Stimulated activated naive B cell treated with anti-CD40 and anti-IgM and Interleukin-4, amounts not matched to agents 10 μg/mL and 1 μg/mL and 100 μg/mL, for 72 hours (primary cell): ENCODE data around the gene CHST11.
A peak's percentile ranks its signal among the peaks of the same experiment; 100 is the strongest.

Experiments used
- ATAC-seq, 2 donors: fragments of 150-1000 bp; cut with Tn5 transposase; replicated peaks; 2 replicates each; pipeline ENCODE4 v1.10.0; 2021; ENCODE audit warnings: moderate library complexity in 1 of 2
- DNase-seq: peaks from one replicate; pipeline ENCODE4 v3.0.0; 2021
- H3K27ac Mint-ChIP-seq: one replicate; pipeline ENCODE4 v1.8.0; 2022; ENCODE audit warnings: mild to moderate bottlenecking, mixed read lengths
- H3K27me3 Mint-ChIP-seq, 2 donors: one replicate each; pipeline ENCODE4 v1.8.0; 2022; ENCODE audit warnings: mixed read lengths in 2 of 2
- H3K36me3 Mint-ChIP-seq, 2 donors: one replicate each; pipeline ENCODE4 v1.8.0; 2022; ENCODE audit warnings: mixed read lengths in 2 of 2, mild to moderate bottlenecking in 1 of 2
- H3K4me1 Mint-ChIP-seq, 2 donors: one replicate each; pipeline ENCODE4 v1.8.0; 2022; ENCODE audit warnings: mixed read lengths in 2 of 2, mild to moderate bottlenecking in 1 of 2
- H3K4me3 Mint-ChIP-seq, 2 donors: one replicate each; pipeline ENCODE4 v1.8.0; 2022; ENCODE audit warnings: mild to moderate bottlenecking in 2 of 2, mixed read lengths in 2 of 2, moderate library complexity in 1 of 2
- H3K9me3 Mint-ChIP-seq, 2 donors: one replicate each; pipeline ENCODE4 v1.8.0; 2022; ENCODE audit warnings: mixed read lengths in 2 of 2, mild to moderate bottlenecking in 1 of 2

The CHST11 gene

GRCh38 chr12:104459368-104459909, 2.7 kb downstream of the CHST11 start:
- H3K9me3 Mint-ChIP-seq: peaks cover 0 to 1% of the 10 kb centered on the region in 2 donors
- no peak for DNase-seq
- H3K27me3 Mint-ChIP-seq: no peaks in the 10 kb centered on the region
- peak overlapping the region; percentile 95 to 99 for H3K4me3 Mint-ChIP-seq
- ATAC-seq: no peak
- peaks cover 26 to 37% of the 10 kb centered on the region in 2 donors for H3K36me3 Mint-ChIP-seq
- H3K27ac Mint-ChIP-seq: peak overlapping the region; percentile 98
- H3K4me1 Mint-ChIP-seq: peaks cover 32 to 70% of the 10 kb centered on the region in 2 donors

GRCh38 chr12:104460041-104460719, 3.4 kb downstream of the CHST11 start:
- DNase-seq: no peak
- peak overlapping the region; percentile 98 for H3K27ac Mint-ChIP-seq
- peak overlapping the region; percentile 95 to 99 for H3K4me3 Mint-ChIP-seq
- peaks cover 0 to 1% of the 10 kb centered on the region in 2 donors for H3K9me3 Mint-ChIP-seq
- peaks cover 34 to 70% of the 10 kb centered on the region in 2 donors for H3K4me1 Mint-ChIP-seq
- no peaks in the 10 kb centered on the region for H3K27me3 Mint-ChIP-seq
- peaks cover 33 to 45% of the 10 kb centered on the region in 2 donors for H3K36me3 Mint-ChIP-seq
- no peak for ATAC-seq

GRCh38 chr12:104460973-104461698, 4.4 kb downstream of the CHST11 start:
- no peaks in the 10 kb centered on the region for H3K27me3 Mint-ChIP-seq
- peaks cover 0 to 1% of the 10 kb centered on the region in 2 donors for H3K9me3 Mint-ChIP-seq
- peaks cover 34 to 49% of the 10 kb centered on the region in 2 donors for H3K36me3 Mint-ChIP-seq
- H3K4me1 Mint-ChIP-seq: peaks cover 31 to 66% of the 10 kb centered on the region in 2 donors
- peak overlapping the region; percentile 57 to 95 for H3K4me3 Mint-ChIP-seq
- H3K27ac Mint-ChIP-seq: peak overlapping the region; percentile 37
- no peak for ATAC-seq
- DNase-seq: no peak

- peak overlapping the region in 1 of 2 donors; percentile 69 for H3K4me3 Mint-ChIP-seq
- H3K27me3 Mint-ChIP-seq: no peaks in the 10 kb centered on the region
- peak overlapping the region; percentile 14 for H3K27ac Mint-ChIP-seq
- no peak for DNase-seq
- no peak for ATAC-seq
- peaks cover 33 to 72% of the 10 kb centered on the region in 2 donors for H3K4me1 Mint-ChIP-seq
- peaks cover 0 to 1% of the 10 kb centered on the region in 2 donors for H3K9me3 Mint-ChIP-seq
- peaks cover 34 to 45% of the 10 kb centered on the region in 2 donors for H3K36me3 Mint-ChIP-seq
Observed at GRCh38 chr12:104462325-104462724, 5.6 kb downstream of the CHST11 start.

GRCh38 chr12:104462931-104463339, 6.2 kb downstream of the CHST11 start:
- peak overlapping the region; percentile 69 to 76 for H3K4me3 Mint-ChIP-seq
- no peaks in the 10 kb centered on the region for H3K27me3 Mint-ChIP-seq
- ATAC-seq: peak; percentile 81 to 82
- H3K27ac Mint-ChIP-seq: peak overlapping the region; percentile 87
- peak; percentile 38 for DNase-seq
- peaks cover 35 to 43% of the 10 kb centered on the region in 2 donors for H3K36me3 Mint-ChIP-seq
- peaks cover 36 to 78% of the 10 kb centered on the region in 2 donors for H3K4me1 Mint-ChIP-seq
- peaks cover 0 to 3% of the 10 kb centered on the region in 2 donors for H3K9me3 Mint-ChIP-seq

- peak; percentile 50 to 55 for ATAC-seq
- DNase-seq: no peak
- Mint-ChIP-seq H3K4me3 (peak overlapping the region; percentile 41 to 57), H3K36me3 (peaks cover 37 to 45% of the 10 kb centered on the region in 2 donors), H3K27me3 (no peaks in the 10 kb centered on the region), H3K27ac (peak overlapping the region; percentile 56), H3K4me1 (peaks cover 38 to 81% of the 10 kb centered on the region in 2 donors), H3K9me3 (peaks cover 0 to 4% of the 10 kb centered on the region in 2 donors)
Observed at GRCh38 chr12:104463368-104463767, 6.6 kb downstream of the CHST11 start.

GRCh38 chr12:104464899-104465298, 8.2 kb downstream of the CHST11 start:
- Mint-ChIP-seq H3K4me1 (peaks cover 44 to 85% of the 10 kb centered on the region in 2 donors), H3K36me3 (peaks cover 38 to 47% of the 10 kb centered on the region in 2 donors), H3K9me3 (peaks cover 0 to 7% of the 10 kb centered on the region in 2 donors), H3K27me3 (no peaks in the 10 kb centered on the region), H3K27ac (peak overlapping the region; percentile 71), H3K4me3 (peak overlapping the region in 1 of 2 donors; percentile 4)
- DNase-seq (no peak), ATAC-seq (no peak)

GRCh38 chr12:104466709-104467345, 10.1 kb downstream of the CHST11 start:
- no peak for ATAC-seq
- no peak overlapping the region for H3K27ac Mint-ChIP-seq
- peaks cover 47 to 83% of the 10 kb centered on the region in 2 donors for H3K4me1 Mint-ChIP-seq
- peaks cover 48 to 59% of the 10 kb centered on the region in 2 donors for H3K36me3 Mint-ChIP-seq
- H3K27me3 Mint-ChIP-seq: no peaks in the 10 kb centered on the region
- DNase-seq: no peak
- peaks cover 0 to 15% of the 10 kb centered on the region in 2 donors for H3K9me3 Mint-ChIP-seq
- H3K4me3 Mint-ChIP-seq: no peak overlapping the region

- peaks cover 0 to 15% of the 10 kb centered on the region in 2 donors for H3K9me3 Mint-ChIP-seq
- peaks cover 46 to 62% of the 10 kb centered on the region in 2 donors for H3K36me3 Mint-ChIP-seq
- H3K4me3 Mint-ChIP-seq: no peak overlapping the region
- peaks cover 48 to 83% of the 10 kb centered on the region in 2 donors for H3K4me1 Mint-ChIP-seq
- H3K27ac Mint-ChIP-seq: no peak overlapping the region
- DNase-seq (no peak), ATAC-seq (no peak)
- no peaks in the 10 kb centered on the region for H3K27me3 Mint-ChIP-seq
Observed at GRCh38 chr12:104467346-104467837, 10.6 kb downstream of the CHST11 start.

- no peak overlapping the region for H3K4me3 Mint-ChIP-seq
- no peak for DNase-seq
Observed at GRCh38 chr12:104468371-104468770, 11.6 kb downstream of the CHST11 start.

GRCh38 chr12:104469066-104469465, 12.3 kb downstream of the CHST11 start:
- peak overlapping the region; percentile 37 for H3K27ac Mint-ChIP-seq
- H3K4me1 Mint-ChIP-seq: peaks cover 51 to 83% of the 10 kb centered on the region in 2 donors
- peaks cover 41 to 55% of the 10 kb centered on the region in 2 donors for H3K36me3 Mint-ChIP-seq
- DNase-seq (no peak), ATAC-seq (no peak)
- no peaks in the 10 kb centered on the region for H3K27me3 Mint-ChIP-seq
- H3K9me3 Mint-ChIP-seq: peaks cover 0 to 14% of the 10 kb centered on the region in 2 donors
- H3K4me3 Mint-ChIP-seq: no peak overlapping the region

More at GRCh38 chr12:104468371-104468770, 11.6 kb downstream of the CHST11 start:
- H3K36me3 Mint-ChIP-seq: peaks cover 45 to 61% of the 10 kb centered on the region in 2 donors
- no peak overlapping the region for H3K27ac Mint-ChIP-seq
- ATAC-seq: no peak
- H3K27me3 Mint-ChIP-seq: no peaks in the 10 kb centered on the region
- H3K4me1 Mint-ChIP-seq: peaks cover 51 to 83% of the 10 kb centered on the region in 2 donors
- H3K9me3 Mint-ChIP-seq: peaks cover 0 to 15% of the 10 kb centered on the region in 2 donors

- H3K36me3 Mint-ChIP-seq: peaks cover 39 to 53% of the 10 kb centered on the region in 2 donors
- no peak overlapping the region for H3K4me3 Mint-ChIP-seq
- ATAC-seq: no peak
- peaks cover 48 to 84% of the 10 kb centered on the region in 2 donors for H3K4me1 Mint-ChIP-seq
- no peak for DNase-seq
- H3K27me3 Mint-ChIP-seq: no peaks in the 10 kb centered on the region
- peaks cover 0 to 14% of the 10 kb centered on the region in 2 donors for H3K9me3 Mint-ChIP-seq
- H3K27ac Mint-ChIP-seq: no peak overlapping the region
Observed at GRCh38 chr12:104469523-104469922, 12.8 kb downstream of the CHST11 start.

GRCh38 chr12:104470521-104470920, 13.8 kb downstream of the CHST11 start:
- ATAC-seq: no peak
- Mint-ChIP-seq H3K27me3 (no peaks in the 10 kb centered on the region), H3K4me3 (no peak overlapping the region), H3K4me1 (peaks cover 48 to 84% of the 10 kb centered on the region in 2 donors), H3K36me3 (peaks cover 32 to 43% of the 10 kb centered on the region in 2 donors), H3K9me3 (peaks cover 0 to 14% of the 10 kb centered on the region in 2 donors), H3K27ac (no peak overlapping the region)
- DNase-seq: no peak
